Measurements from ENCODE around the gene TMPRSS2. TPM values are rescaled to one million over a fixed set of nuclear protein-coding genes. Genes with fewer than 3 reads are reported as not detected.

The TMPRSS2 gene
- total RNA-seq, 1 experiment from 2014 or later = 71.0 TPM

DNA sequence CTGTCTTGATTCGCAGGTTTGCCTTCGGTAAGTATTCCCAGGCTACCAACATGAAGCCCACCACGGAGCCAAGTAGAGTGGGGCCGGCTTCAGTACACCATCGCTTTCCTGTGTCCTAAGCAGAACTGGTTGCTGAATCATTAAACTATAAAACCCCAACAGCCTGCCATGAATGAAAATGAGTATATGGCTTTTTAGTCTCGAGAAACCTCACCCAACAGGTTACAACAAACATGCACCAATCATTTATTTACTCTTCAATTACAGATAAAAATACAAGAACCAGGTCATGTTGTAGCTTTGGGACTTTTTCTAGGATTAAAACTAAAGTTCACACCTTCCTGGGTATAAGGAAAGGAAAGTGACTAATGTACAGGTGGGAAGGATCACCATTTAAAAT is 7.6 kb downstream of the TMPRSS2 start:
- H3K9me3 Mint-ChIP-seq (ENCODE audit: unreplicated experiment) = no peaks in the 10 kb centered on the region
- Histone ChIP-seq H3K4me3 (ENCODE audit: low read depth, low read length) (no peak overlapping the region), H3K9me3 (no peaks in the 10 kb centered on the region), H3K4me1 (peaks cover 86% of the 10 kb centered on the region), H3K36me3 (ENCODE audit: control insufficient read depth, insufficient read depth, low read length) (no peaks in the 10 kb centered on the region), H3K27me3 (replicated peaks; ENCODE audit: control insufficient read depth, insufficient read depth, low read length) (no peaks in the 10 kb centered on the region)
- DNase-seq = no peak
- H3K36me3 Mint-ChIP-seq (ENCODE audit: insufficient read depth, unreplicated experiment) = peaks cover 52% of the 10 kb centered on the region
- intact Hi-C loops (cut with micrococcal nuclease; ENCODE audit: unreplicated experiment) = no loop called here
- POLR2A ChIA-PET = no interaction called here
- H3K4me1 Mint-ChIP-seq (ENCODE audit: low read depth, unreplicated experiment) = peaks cover 68% of the 10 kb centered on the region
- BruUV-seq (replicated peaks) = no TSS peak
- no peak overlapping the region for H3K4me3 Mint-ChIP-seq (ENCODE audit: unreplicated experiment)
- TF ChIP-seq, protein P1, sequence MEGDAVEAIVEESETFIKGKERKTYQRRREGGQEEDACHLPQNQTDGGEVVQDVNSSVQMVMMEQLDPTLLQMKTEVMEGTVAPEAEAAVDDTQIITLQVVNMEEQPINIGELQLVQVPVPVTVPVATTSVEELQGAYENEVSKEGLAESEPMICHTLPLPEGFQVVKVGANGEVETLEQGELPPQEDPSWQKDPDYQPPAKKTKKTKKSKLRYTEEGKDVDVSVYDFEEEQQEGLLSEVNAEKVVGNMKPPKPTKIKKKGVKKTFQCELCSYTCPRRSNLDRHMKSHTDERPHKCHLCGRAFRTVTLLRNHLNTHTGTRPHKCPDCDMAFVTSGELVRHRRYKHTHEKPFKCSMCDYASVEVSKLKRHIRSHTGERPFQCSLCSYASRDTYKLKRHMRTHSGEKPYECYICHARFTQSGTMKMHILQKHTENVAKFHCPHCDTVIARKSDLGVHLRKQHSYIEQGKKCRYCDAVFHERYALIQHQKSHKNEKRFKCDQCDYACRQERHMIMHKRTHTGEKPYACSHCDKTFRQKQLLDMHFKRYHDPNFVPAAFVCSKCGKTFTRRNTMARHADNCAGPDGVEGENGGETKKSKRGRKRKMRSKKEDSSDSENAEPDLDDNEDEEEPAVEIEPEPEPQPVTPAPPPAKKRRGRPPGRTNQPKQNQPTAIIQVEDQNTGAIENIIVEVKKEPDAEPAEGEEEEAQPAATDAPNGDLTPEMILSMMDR (IDR thresholded peaks at IDR 0.05; ENCODE audit: insufficient read depth in 1 of 2, low read depth in 1 of 2, low read length in 1 of 2, severe bottlenecking in 1 of 2, unreplicated experiment in 1 of 2) = no peak
- CTCF ChIA-PET = no interaction called here
- peak overlapping the region; percentile 55 for H3K27ac Mint-ChIP-seq (ENCODE audit: unreplicated experiment)
- no peaks in the 10 kb centered on the region for H3K27me3 Mint-ChIP-seq (ENCODE audit: insufficient read depth, unreplicated experiment)

DNA sequence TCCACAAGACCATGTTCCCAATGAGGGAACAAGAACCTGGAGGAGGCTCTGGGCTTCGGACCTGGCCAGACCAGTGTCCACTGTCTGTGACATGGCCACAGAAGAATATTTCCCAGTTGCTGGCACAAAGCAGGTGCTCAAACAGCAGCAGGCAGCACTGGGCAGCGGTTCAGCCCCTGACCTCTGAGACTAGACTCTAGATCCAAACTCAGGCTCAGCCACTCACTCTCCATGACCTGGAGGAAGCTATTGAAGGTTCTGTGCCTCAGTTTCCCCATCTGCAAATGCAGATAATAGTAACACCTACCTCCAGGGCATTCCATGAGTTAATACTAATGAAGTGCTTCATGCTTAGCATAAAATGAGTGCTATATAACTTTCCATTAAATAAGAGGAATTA is 8.0 kb downstream of the TMPRSS2 start:
- H3K4me1 Mint-ChIP-seq (ENCODE audit: low read depth, unreplicated experiment) = peaks cover 68% of the 10 kb centered on the region
- peaks cover 57% of the 10 kb centered on the region for H3K36me3 Mint-ChIP-seq (ENCODE audit: insufficient read depth, unreplicated experiment)
- H3K27ac Mint-ChIP-seq (ENCODE audit: unreplicated experiment) = peak overlapping the region; percentile 80
- Histone ChIP-seq H3K9me3 (no peaks in the 10 kb centered on the region), H3K4me3 (ENCODE audit: low read depth, low read length) (no peak overlapping the region), H3K27me3 (replicated peaks; ENCODE audit: control insufficient read depth, insufficient read depth, low read length) (no peaks in the 10 kb centered on the region), H3K4me1 (peaks cover 84% of the 10 kb centered on the region), H3K36me3 (ENCODE audit: control insufficient read depth, insufficient read depth, low read length) (no peaks in the 10 kb centered on the region)
- BruUV-seq (replicated peaks) = no TSS peak
- TF ChIP-seq, protein P1 (IDR thresholded peaks at IDR 0.05; ENCODE audit: insufficient read depth in 1 of 2, low read depth in 1 of 2, low read length in 1 of 2, severe bottlenecking in 1 of 2, unreplicated experiment in 1 of 2) = no peak
- H3K9me3 Mint-ChIP-seq (ENCODE audit: unreplicated experiment) = no peaks in the 10 kb centered on the region
- peak overlapping the region; percentile 62 for H3K4me3 Mint-ChIP-seq (ENCODE audit: unreplicated experiment)
- intact Hi-C loops (cut with micrococcal nuclease; ENCODE audit: unreplicated experiment) = loop anchor here (2.0 kb wide), 2 partner anchors 17 to 177 kb away; no protein-coding TSS in a partner anchor
- POLR2A ChIA-PET = no interaction called here
- no peak for DNase-seq
- no peaks in the 10 kb centered on the region for H3K27me3 Mint-ChIP-seq (ENCODE audit: insufficient read depth, unreplicated experiment)
- CTCF ChIA-PET = no interaction called here

DNA sequence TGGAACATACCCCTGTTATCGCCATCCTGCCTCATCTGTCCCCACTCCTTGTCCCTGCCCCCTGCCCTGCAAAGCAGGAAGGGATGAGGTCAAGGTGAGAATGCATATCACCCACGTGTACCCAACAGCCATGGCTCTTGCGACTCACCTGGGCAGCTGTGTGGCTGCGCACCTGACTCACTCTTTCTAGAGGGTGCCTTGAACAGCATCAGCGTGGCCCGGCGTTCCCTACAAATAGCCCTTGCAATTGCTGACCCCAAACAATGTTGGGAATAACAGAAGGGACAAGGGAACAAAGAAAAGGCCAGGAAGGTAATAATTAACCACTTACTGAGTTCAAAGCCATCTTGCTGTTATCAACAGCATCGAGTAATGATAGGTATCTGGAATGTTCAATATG is 10.2 kb downstream of the TMPRSS2 start:
- TF ChIP-seq, protein P1 (IDR thresholded peaks at IDR 0.05; ENCODE audit: insufficient read depth in 1 of 2, low read depth in 1 of 2, low read length in 1 of 2, severe bottlenecking in 1 of 2, unreplicated experiment in 1 of 2) = no peak
- peak overlapping the region; percentile 43 for H3K4me3 Mint-ChIP-seq (ENCODE audit: unreplicated experiment)
- H3K36me3 ChIP-seq (ENCODE audit: control insufficient read depth, insufficient read depth, low read length) = no peaks in the 10 kb centered on the region; the same call in 1 of the 2 replicates
- peaks cover 67% of the 10 kb centered on the region for H3K4me1 ChIP-seq
- H3K4me1 Mint-ChIP-seq (ENCODE audit: low read depth, unreplicated experiment) = peaks cover 64% of the 10 kb centered on the region
- peaks cover 69% of the 10 kb centered on the region for H3K36me3 Mint-ChIP-seq (ENCODE audit: insufficient read depth, unreplicated experiment)
- peak overlapping the region; percentile 80 for H3K27ac Mint-ChIP-seq (ENCODE audit: unreplicated experiment)
- no peaks in the 10 kb centered on the region for H3K9me3 ChIP-seq
- ChIA-PET CTCF (no interaction called here), POLR2A (no interaction called here)
- H3K4me3 ChIP-seq (ENCODE audit: low read depth, low read length) = no peak overlapping the region
- no TSS peak for BruUV-seq (replicated peaks)
- no peaks in the 10 kb centered on the region for H3K9me3 Mint-ChIP-seq (ENCODE audit: unreplicated experiment)
- intact Hi-C loops (cut with micrococcal nuclease; ENCODE audit: unreplicated experiment) = loop anchor here (1.0 to 2.0 kb wide), 3 partner anchors 15 to 175 kb away; no protein-coding TSS in a partner anchor
- no peaks in the 10 kb centered on the region for H3K27me3 ChIP-seq (replicated peaks; ENCODE audit: control insufficient read depth, insufficient read depth, low read length)
- no peaks in the 10 kb centered on the region for H3K27me3 Mint-ChIP-seq (ENCODE audit: insufficient read depth, unreplicated experiment)
- peak; percentile 43 to 58 for DNase-seq

Measured in Caco-2 (cell line).